ENCODE data around the gene GLT1D1. TPM values are rescaled to one million over a fixed set of nuclear protein-coding genes. Genes with fewer than 3 reads are reported as not detected.
"Not testable (repeated sequence)": the region's sequence is repeated elsewhere in the genome, so short reads cannot be mapped to it uniquely, and the experiment has no call there.

The GLT1D1 gene
- total RNA-seq, 6 experiments from 2014 or later: not detected

DNA sequence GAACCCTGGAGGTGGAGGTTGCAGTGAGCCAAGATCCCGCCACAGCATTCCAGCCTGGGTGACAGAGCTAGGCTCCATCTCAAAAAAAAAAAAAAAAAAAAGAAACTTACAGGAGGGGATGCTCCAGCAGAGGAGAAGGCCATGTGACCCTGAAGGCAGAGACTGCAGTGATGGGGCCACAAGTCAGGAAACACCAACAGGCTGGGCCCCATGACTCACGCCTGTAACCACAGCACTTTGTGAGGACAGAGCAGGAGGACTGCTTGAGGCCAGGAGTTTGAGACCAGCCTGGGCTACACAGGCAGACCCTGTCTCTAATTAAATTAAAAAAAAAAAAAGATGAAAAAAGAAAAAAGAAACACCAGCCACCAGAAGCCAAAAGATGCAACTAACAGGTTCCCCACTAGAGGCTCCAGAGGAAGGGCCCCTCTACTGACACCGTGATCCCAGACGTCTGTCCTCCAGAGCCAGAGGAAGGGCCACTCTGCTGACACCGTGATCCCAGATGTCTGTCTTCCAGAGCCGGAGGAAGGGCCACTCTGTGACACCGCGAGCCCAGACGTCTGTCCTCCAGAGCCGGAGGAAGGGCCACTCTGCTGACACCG lies 9.1 kb upstream of the GLT1D1 start:
- Mint-ChIP-seq H3K27ac (no peak overlapping the region), H3K4me3 (no peak overlapping the region), H3K4me1 (ENCODE audit: low read depth) (no peaks in the 10 kb centered on the region), H3K36me3 (ENCODE audit: low read depth) (no peaks in the 10 kb centered on the region), H3K27me3 (ENCODE audit: insufficient read depth) (peaks cover 1% of the 10 kb centered on the region), H3K9me3 (peaks cover 10% of the 10 kb centered on the region)
- no peak for DNase-seq
- peak; percentile 20; the same call in 1 of the 2 replicates for TF ChIP-seq CTCF (IDR thresholded peaks at IDR 0.05)

DNA sequence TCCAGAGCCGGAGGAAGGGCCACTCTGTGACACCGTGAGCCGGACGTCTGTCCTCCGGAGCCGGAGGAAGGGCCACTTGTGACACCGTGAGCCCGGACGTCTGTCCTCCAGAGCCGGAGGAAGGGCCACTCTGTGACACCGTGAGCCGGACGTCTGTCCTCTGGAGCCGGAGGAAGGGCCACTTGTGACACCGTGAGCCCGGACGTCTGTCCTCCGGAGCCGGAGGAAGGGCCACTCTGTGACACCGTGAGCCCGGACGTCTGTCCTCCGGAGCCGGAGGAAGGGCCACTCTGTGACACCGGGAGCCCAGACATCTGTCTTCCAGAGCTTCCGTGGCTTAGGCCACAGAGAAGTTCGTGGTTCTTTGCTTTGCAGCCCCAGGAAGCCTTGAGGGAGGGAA lies 6.6 kb upstream of the GLT1D1 start:
- not testable (repeated sequence) for H3K36me3 Mint-ChIP-seq (ENCODE audit: low read depth)

DNA sequence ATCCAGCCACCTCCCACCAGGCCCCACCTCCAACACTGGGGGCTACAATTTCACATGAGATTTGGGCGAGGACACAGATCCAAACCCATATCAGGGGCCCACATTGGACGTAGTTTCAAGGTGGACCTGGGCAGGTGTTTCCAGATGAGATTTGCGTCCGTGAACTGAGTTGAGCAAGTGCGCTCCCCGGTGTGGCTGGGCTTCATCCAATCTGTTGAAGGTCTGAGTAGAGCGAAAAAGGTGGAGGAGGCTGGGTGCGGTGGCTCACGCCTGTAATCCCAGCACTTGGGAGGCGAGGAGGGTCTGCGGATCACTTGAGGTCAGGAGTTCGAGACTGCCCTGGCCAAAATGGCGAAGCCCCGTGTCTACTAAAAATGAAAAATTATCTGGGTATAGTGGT lies 4.9 kb upstream of the GLT1D1 start:
- Mint-ChIP-seq H3K27me3 (ENCODE audit: insufficient read depth) (peaks cover under 1% of the 10 kb centered on the region), H3K36me3 (ENCODE audit: low read depth) (no peaks in the 10 kb centered on the region), H3K4me3 (no peak overlapping the region), H3K27ac (no peak overlapping the region), H3K9me3 (peaks cover 7% of the 10 kb centered on the region), H3K4me1 (ENCODE audit: low read depth) (no peaks in the 10 kb centered on the region)
- no peak for TF ChIP-seq CTCF (IDR thresholded peaks at IDR 0.05)
- DNase-seq: no peak

More for the DNA sequence above, 6.6 kb upstream of the GLT1D1 start:
- not testable (repeated sequence) for DNase-seq; H3K4me3 Mint-ChIP-seq; H3K4me1 Mint-ChIP-seq (ENCODE audit: low read depth); H3K27ac Mint-ChIP-seq; H3K27me3 Mint-ChIP-seq (ENCODE audit: insufficient read depth)
- H3K9me3 Mint-ChIP-seq: peaks cover 13% of the 10 kb centered on the region

DNA sequence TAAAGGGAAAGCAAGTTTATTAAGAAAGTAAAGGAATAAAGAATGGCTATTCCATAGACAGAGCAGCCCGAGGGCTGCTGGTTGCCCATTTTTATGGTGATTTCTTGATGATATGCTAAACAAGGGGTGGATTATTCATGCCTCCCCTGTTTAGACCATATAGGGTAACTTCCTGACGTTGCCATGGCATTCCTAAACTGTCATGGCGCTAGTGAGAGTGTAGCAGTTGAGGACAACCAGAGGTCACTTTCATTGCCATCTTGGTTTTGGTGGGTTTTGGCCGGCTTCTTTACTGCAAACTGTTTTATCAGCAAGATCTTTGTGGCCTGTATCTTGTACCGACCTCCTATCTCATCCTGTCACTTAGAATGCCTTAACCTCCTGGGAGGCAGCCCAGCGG lies 3.5 kb upstream of the GLT1D1 start:
- DNase-seq; H3K4me3 Mint-ChIP-seq; H3K27me3 Mint-ChIP-seq (ENCODE audit: insufficient read depth); H3K36me3 Mint-ChIP-seq (ENCODE audit: low read depth); H3K4me1 Mint-ChIP-seq (ENCODE audit: low read depth); H3K27ac Mint-ChIP-seq: not testable (repeated sequence)
- peaks cover 17% of the 10 kb centered on the region for H3K9me3 Mint-ChIP-seq

DNA sequence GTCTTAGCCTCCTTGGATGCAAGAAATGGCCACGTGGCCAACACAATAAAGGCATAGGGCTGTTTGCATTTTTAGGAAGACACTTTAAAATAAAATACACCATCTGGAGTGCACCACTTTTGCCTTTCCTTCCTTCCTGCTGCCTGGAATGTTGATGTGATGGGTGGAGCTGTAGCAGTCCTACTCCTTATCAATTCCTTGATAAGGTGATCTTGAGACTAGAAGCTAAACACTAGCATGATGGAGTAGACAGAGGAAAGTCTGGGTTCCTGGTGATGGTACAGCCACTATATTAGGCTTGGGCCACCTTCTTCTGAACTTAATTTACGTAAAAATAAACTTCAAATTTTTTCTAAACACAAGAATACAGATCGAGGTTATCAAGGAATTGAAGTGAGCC lies 2.9 kb upstream of the GLT1D1 start:
- DNase-seq: no peak
- H3K4me1 Mint-ChIP-seq (ENCODE audit: low read depth): no peaks in the 10 kb centered on the region
- no peak for TF ChIP-seq CTCF (IDR thresholded peaks at IDR 0.05)
- H3K9me3 Mint-ChIP-seq: peaks cover 19% of the 10 kb centered on the region
- H3K4me3 Mint-ChIP-seq: no peak overlapping the region
- no peaks in the 10 kb centered on the region for H3K36me3 Mint-ChIP-seq (ENCODE audit: low read depth)
- no peak overlapping the region for H3K27ac Mint-ChIP-seq
- peaks cover 4% of the 10 kb centered on the region for H3K27me3 Mint-ChIP-seq (ENCODE audit: insufficient read depth)

- not testable (repeated sequence) for H3K4me1 Mint-ChIP-seq (ENCODE audit: low read depth); H3K27me3 Mint-ChIP-seq (ENCODE audit: insufficient read depth); H3K4me3 Mint-ChIP-seq; DNase-seq; H3K27ac Mint-ChIP-seq; H3K36me3 Mint-ChIP-seq (ENCODE audit: low read depth)
- H3K9me3 Mint-ChIP-seq: peaks cover 19% of the 10 kb centered on the region
Measured at GRCh38 chr12:128851429-128851828, 1.8 kb upstream of the GLT1D1 start.

- Mint-ChIP-seq H3K27ac (no peak overlapping the region), H3K4me1 (ENCODE audit: low read depth) (no peaks in the 10 kb centered on the region), H3K27me3 (ENCODE audit: insufficient read depth) (peaks cover 4% of the 10 kb centered on the region), H3K36me3 (ENCODE audit: low read depth) (no peaks in the 10 kb centered on the region), H3K4me3 (no peak overlapping the region), H3K9me3 (peaks cover 19% of the 10 kb centered on the region)
- no peak for TF ChIP-seq CTCF (IDR thresholded peaks at IDR 0.05)
- DNase-seq: no peak
Measured at GRCh38 chr12:128852026-128852698, 1.1 kb upstream of the GLT1D1 start.

All from HFFc6 (cell line).